Peyer's patch (tissue), 4 donors: Measurements from ENCODE around the gene WDR83. TPM values are rescaled to one million over a fixed set of nuclear protein-coding genes. Genes with fewer than 3 reads are reported as not detected.

Experiments used
- DNase-seq, 3 donors: peaks; one replicate each; pipeline ENCODE4 v3.0.0-alpha.2; 2017 to 2019
- H3K27ac ChIP-seq, 4 donors: fragments of 200-600 bp; sonication (generic); one replicate each; pipeline ENCODE4 v1.5.1; 2016 to 2019
- H3K27me3 ChIP-seq, 2 donors: fragments of 200-600 bp; sonication (generic); one replicate each; pipeline ENCODE4 v1.5.1; 2019
- H3K36me3 ChIP-seq, 3 donors: fragments of 200-600 bp; sonication (generic); one replicate each; pipeline ENCODE4 v1.5.1; 2016 to 2019
- H3K4me1 ChIP-seq, 4 donors: fragments of 200-600 bp; sonication (generic); one replicate each; pipeline ENCODE4 v1.5.1; 2016 to 2019
- H3K4me3 ChIP-seq, 4 donors: fragments of 200-600 bp; sonication (generic); 1 replicate in 3 of 4; 2 replicates in 1 of 4; pipeline ENCODE4 v1.5.1; 2016 to 2019; ENCODE audit warnings: mild to moderate bottlenecking in 1 of 4
- H3K9me3 ChIP-seq, 4 donors: fragments of 200-600 bp; sonication (generic); one replicate each; pipeline ENCODE4 v1.5.1; 2016 to 2019; ENCODE audit warnings: mild to moderate bottlenecking in 1 of 4
- POLR2A ChIP-seq, 2 donors: fragments of 450-650 bp; IDR thresholded peaks; one replicate each; pipeline ENCODE4 v1.5.1; 2017; ENCODE audit warnings: antibody characterized with exemption in 2 of 2, mild to moderate bottlenecking in 2 of 2, moderate library complexity in 2 of 2
- total RNA-seq, 4 donors: library from RNA; depleted of rRNA; stranded (reverse); fragments of >200 nt; gene quantifications; one replicate each; pipeline ENCODE4 v1.1.0, GENCODE V29; 2016
- TF ChIP-seq, protein P1 (sequence below), 6 experiments: fragments of 450-650 bp in 4 of 6; fragments of 200-600 bp in 2 of 6; sonication (generic) in 1 of 6; IDR thresholded peaks; one replicate each; pipeline ENCODE4 v1.5.1; 2017 to 2019; ENCODE audit warnings: antibody characterized with exemption in 6 of 6, mild to moderate bottlenecking in 3 of 6, moderate library complexity in 1 of 6

Gene WDR83
- total RNA-seq, 4 donors from 2014 or later, result 2.8 to 14.0 (median 9.5) TPM

DNA sequence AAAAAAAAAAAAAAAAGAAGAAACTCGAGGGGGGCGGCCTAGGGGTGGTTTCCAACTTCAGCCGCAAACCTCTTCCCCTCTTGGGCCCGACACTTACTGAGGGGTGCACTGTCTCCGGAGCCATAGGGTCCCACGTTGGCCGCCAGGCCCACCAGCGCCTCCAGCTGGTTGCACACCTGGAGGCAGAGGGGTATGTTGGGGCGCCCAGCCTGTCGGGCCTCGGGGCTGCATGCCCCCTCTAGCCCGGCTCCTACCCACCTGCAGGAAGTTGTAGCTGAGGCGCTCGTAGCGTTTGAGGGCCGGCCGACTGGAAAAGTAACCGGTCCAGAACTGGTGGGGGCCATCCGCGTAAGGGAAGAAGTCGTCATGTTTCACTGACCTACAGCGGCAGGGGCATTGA, 8.6 kb upstream of the WDR83 start:
- Histone ChIP-seq H3K4me1 (no peaks in the 10 kb centered on the region), H3K27ac (no peak overlapping the region), H3K4me3 (no peak overlapping the region), H3K9me3 (no peaks in the 10 kb centered on the region), H3K36me3 (peaks cover 0 to 69% (median 0%) of the 10 kb centered on the region in 3 donors), H3K27me3 (no peaks in the 10 kb centered on the region)
- no peak for DNase-seq
- no peak for TF ChIP-seq POLR2A (IDR thresholded peaks at IDR 0.05)
- TF ChIP-seq, protein P1, sequence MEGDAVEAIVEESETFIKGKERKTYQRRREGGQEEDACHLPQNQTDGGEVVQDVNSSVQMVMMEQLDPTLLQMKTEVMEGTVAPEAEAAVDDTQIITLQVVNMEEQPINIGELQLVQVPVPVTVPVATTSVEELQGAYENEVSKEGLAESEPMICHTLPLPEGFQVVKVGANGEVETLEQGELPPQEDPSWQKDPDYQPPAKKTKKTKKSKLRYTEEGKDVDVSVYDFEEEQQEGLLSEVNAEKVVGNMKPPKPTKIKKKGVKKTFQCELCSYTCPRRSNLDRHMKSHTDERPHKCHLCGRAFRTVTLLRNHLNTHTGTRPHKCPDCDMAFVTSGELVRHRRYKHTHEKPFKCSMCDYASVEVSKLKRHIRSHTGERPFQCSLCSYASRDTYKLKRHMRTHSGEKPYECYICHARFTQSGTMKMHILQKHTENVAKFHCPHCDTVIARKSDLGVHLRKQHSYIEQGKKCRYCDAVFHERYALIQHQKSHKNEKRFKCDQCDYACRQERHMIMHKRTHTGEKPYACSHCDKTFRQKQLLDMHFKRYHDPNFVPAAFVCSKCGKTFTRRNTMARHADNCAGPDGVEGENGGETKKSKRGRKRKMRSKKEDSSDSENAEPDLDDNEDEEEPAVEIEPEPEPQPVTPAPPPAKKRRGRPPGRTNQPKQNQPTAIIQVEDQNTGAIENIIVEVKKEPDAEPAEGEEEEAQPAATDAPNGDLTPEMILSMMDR (IDR thresholded peaks at IDR 0.05), result no peak

DNA sequence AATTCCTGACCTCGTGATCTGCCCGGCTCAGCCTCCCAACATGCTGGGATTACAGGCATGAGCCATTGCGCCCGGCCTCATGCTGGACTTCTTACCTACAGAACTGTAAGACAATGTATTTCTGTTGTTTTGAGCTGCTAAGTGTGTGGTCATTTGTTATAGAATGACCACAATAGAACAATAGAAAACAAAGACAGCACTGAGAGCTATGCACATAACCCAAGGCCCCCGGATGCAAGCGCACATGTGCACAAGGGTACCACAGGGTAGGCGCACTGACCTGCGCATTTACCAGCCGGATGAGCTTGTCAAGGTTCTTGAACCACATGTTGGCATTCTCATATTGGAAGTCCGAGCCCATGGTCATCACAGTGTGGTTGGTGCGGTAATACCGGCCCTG, 5.6 kb upstream of the WDR83 start:
- Histone ChIP-seq H3K27ac (no peak overlapping the region), H3K4me3 (no peak overlapping the region), H3K36me3 (peaks cover 0 to 79% (median 0%) of the 10 kb centered on the region in 3 donors), H3K27me3 (no peaks in the 10 kb centered on the region), H3K9me3 (no peaks in the 10 kb centered on the region), H3K4me1 (peaks cover 0 to 15% (median 3%) of the 10 kb centered on the region in 4 donors)
- DNase-seq, result no peak
- TF ChIP-seq, protein P1 (IDR thresholded peaks at IDR 0.05), result no peak
- no peak for TF ChIP-seq POLR2A (IDR thresholded peaks at IDR 0.05)

DNA sequence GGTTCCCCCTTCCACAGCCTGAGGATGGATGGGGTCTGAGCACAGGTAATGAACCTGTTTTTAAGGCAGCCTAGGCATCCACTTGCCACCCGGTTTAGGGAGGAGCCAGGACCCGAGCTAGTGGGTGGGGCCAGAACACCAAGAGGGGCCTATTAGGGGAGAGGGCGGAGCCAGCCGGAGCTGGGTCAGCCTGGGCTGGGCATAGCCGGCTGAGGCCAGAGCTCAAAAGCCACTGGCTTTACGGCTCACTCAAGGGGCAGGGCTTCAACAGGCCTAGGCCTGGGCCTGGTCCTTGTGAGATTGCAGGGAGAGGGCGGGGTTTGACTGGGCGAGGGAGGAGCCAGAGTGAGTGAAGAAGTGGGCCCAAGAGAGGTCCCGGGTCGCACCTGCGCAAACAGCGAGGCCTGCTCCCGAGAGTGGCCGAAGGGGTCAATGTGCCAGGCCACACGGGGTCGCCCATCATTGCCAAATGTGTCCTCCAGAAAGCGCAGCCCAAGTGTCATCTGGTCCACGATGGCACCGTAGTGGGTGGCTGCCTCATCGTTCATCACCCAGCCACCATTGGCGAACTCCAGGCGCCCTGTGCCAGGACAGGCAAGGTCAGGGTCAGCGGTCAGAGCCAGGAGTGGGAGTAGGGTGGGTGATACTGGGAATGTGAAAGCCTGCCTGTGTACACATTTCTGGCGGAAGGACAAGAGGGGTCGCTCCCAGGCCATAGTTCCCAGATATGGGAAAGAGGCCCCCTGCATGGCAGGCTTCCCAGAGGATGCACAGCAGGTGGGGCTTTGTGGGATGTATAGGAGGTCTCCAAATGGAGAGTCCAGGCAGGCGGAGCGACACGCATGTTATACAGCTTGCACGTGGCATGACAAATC, 2.0 kb upstream of the WDR83 start:
- TF ChIP-seq, protein P1 (IDR thresholded peaks at IDR 0.05), result no peak
- TF ChIP-seq POLR2A (IDR thresholded peaks at IDR 0.05), result no peak
- DNase-seq, result no peak
- Histone ChIP-seq H3K4me3 (no peak overlapping the region), H3K27me3 (no peaks in the 10 kb centered on the region), H3K9me3 (no peaks in the 10 kb centered on the region), H3K36me3 (peaks cover 0 to 55% (median 0%) of the 10 kb centered on the region in 3 donors), H3K27ac (peak overlapping the region in 1 of 4 donors; percentile 96), H3K4me1 (peaks cover 0 to 31% (median 19%) of the 10 kb centered on the region in 4 donors)

DNA sequence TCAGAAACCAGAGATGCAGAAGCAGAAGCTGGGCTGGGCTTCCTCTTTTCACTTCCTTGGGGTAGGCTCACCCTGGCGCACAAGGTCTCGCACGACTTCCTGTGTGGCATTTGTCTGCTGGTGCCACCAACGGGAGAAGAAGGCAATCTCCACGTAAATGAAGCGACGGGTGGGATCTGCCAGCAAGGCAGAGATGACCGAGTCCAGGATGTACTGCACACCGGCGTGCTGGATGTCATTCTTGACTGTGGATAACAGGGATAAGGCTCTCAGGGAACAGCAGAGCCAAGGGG, 1.4 kb upstream of the WDR83 start:
- peak in 2 of 3 donors; percentile 88 to 89 for DNase-seq
- H3K27ac ChIP-seq, result peak overlapping the region in 2 of 4 donors; percentile 72 to 96
- H3K36me3 ChIP-seq, result peaks cover 0 to 49% (median 0%) of the 10 kb centered on the region in 3 donors
- H3K4me3 ChIP-seq, result peak overlapping the region in 2 of 4 donors; percentile 61 to 86
- no peaks in the 10 kb centered on the region for H3K27me3 ChIP-seq
- no peaks in the 10 kb centered on the region for H3K9me3 ChIP-seq
- H3K4me1 ChIP-seq, result peaks cover 0 to 35% (median 21%) of the 10 kb centered on the region in 4 donors
- TF ChIP-seq, protein P1 (IDR thresholded peaks at IDR 0.05), result no peak
- no peak for TF ChIP-seq POLR2A (IDR thresholded peaks at IDR 0.05)

DNA sequence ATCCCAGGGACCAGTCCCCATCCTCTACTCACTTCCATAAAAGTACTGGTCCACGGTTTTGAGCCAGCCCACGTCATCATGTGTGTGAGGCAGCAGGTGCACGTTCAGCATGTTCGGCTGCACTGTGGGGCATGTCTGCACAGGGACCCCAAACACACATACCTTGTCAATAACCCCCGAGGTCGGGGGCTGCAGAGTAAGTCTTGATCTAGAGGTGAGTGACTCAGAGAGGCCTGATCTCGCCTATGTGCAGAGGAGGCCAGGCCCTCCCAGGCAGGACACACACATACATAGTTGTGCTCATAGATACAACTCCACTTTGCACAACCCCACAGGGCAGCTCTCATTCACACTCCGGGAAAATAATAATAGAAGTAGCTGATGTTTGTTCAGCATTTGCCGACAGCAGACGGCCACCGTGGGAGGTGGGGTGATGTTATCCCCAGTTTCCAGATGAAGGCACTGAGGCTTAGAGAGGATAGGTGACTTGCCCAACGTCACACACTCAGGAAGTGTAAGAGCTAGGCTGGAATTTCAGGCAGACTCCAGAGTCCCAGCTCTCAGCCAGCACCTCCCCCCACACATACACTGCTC, 839 bp upstream of the WDR83 start:
- H3K9me3 ChIP-seq, result no peaks in the 10 kb centered on the region
- peak overlapping the region; percentile 72 to 96 (median 74) for H3K27ac ChIP-seq
- peaks cover 0 to 39% (median 24%) of the 10 kb centered on the region in 4 donors for H3K4me1 ChIP-seq
- DNase-seq, result peak in 1 of 3 donors; percentile 59
- no peak for TF ChIP-seq POLR2A (IDR thresholded peaks at IDR 0.05)
- TF ChIP-seq, protein P1 (IDR thresholded peaks at IDR 0.05), result no peak
- H3K36me3 ChIP-seq, result peaks cover 0 to 43% (median 0%) of the 10 kb centered on the region in 3 donors
- H3K27me3 ChIP-seq, result no peaks in the 10 kb centered on the region
- H3K4me3 ChIP-seq, result peak overlapping the region; percentile 61 to 92 (median 88)
